B cell (primary cell): ENCODE data around the gene FOSB. TPM values are rescaled to one million over a fixed set of nuclear protein-coding genes. Genes with fewer than 3 reads are reported as not detected.
A peak's percentile ranks its signal among the peaks of the same experiment; 100 is the strongest.

Experiments
- ATAC-seq: fragments of 200-7000 bp; cut with Tn5 transposase; one replicate; pipeline ENCODE4 v1.10.0; 2021; ENCODE audit warnings: low read depth, mild to moderate bottlenecking, moderate number of reproducible peaks, moderate library complexity
- CTCF ChIA-PET: fragments of 350-600 bp; sonication (Branson Sonifier 250); formaldehyde crosslinking; loops from one replicate; lab custom pipeline; 2021; ENCODE audit warnings: antibody characterized with exemption, inconsistent platforms; lab: Charles Lee
- POLR2A ChIA-PET: fragments of 350-600 bp; sonication (Branson Sonifier 250); formaldehyde crosslinking; loops from one replicate; lab custom pipeline; 2021; ENCODE audit warnings: antibody characterized with exemption; lab: Charles Lee
- DNase-seq: peaks from one replicate; pipeline ENCODE4 v3.0.0; 2013
- H2AFZ ChIP-seq: 2 replicates; pipeline ENCODE4 v1.6.1; 2012; ENCODE audit warnings: mild to moderate bottlenecking, low read depth, low read length; ENCODE audit not compliant: insufficient read depth, poor library complexity, severe bottlenecking
- H3K27ac ChIP-seq, 2 donors: 1 replicate in 1 of 2; 2 replicates in 1 of 2; pipeline ENCODE4 v1.5.1; 2012 to 2013; ENCODE audit warnings: low read length in 2 of 2, mild to moderate bottlenecking in 2 of 2, moderate library complexity in 1 of 2
- H3K27me3 ChIP-seq, 4 experiments: fragments of 200-600 bp in 1 of 4; sonication (generic) in 1 of 4; replicated peaks in 1 of 4; 1 replicate in 2 of 4; 2 replicates in 2 of 4; pipeline versions ENCODE4 v1.6.1 to v1.7.0; 2013 to 2016; ENCODE audit warnings: low read length in 3 of 4, mild to moderate bottlenecking in 2 of 4, mixed read lengths in 1 of 4, moderate library complexity in 1 of 4; ENCODE audit not compliant: insufficient read depth in 4 of 4, control insufficient read depth in 3 of 4; ENCODE audit errors: control extremely low read depth in 1 of 4
- H3K36me3 ChIP-seq, 2 experiments: replicated peaks in 1 of 2; 1 replicate in 1 of 2; 2 replicates in 1 of 2; pipeline versions ENCODE4 v1.6.1 to v1.7.1; 2013; ENCODE audit warnings: low read length in 1 of 2; ENCODE audit not compliant: insufficient read depth in 2 of 2, control insufficient read depth in 1 of 2; ENCODE audit errors: control extremely low read depth in 1 of 2, extremely low read depth in 1 of 2
- H3K4me1 ChIP-seq, 2 donors: fragments of 200-600 bp in 1 of 2; sonication (generic) in 1 of 2; 1 replicate in 1 of 2; 2 replicates in 1 of 2; pipeline versions ENCODE4 v1.5.1 to v1.6.1; 2013 to 2017; ENCODE audit warnings: low read length in 2 of 2; ENCODE audit not compliant: control insufficient read depth in 2 of 2, insufficient read depth in 2 of 2
- H3K4me2 ChIP-seq: replicated peaks from 2 replicates; pipeline ENCODE3; 2012; ENCODE audit warnings: mild to moderate bottlenecking, low read depth, low read length; ENCODE audit not compliant: poor library complexity, severe bottlenecking
- H3K4me3 ChIP-seq, 5 experiments: fragments of 200-600 bp in 1 of 5; sonication (generic) in 1 of 5; 1 replicate in 3 of 5; 2 replicates in 2 of 5; pipeline versions ENCODE4 v1.5.1 to v1.7.0; 2011 to 2016; ENCODE audit warnings: low read length in 4 of 5, mild to moderate bottlenecking in 4 of 5, low read depth in 2 of 5, control low read depth in 1 of 5, moderate library complexity in 1 of 5; ENCODE audit not compliant: insufficient read depth in 1 of 5; ENCODE audit errors: control extremely low read depth in 1 of 5, extremely low read depth in 1 of 5
- H3K79me2 ChIP-seq: fragments of 200-600 bp; sonication (generic); one replicate; pipeline ENCODE4 v1.6.0; 2016; ENCODE audit warnings: low read length; ENCODE audit not compliant: control insufficient read depth, insufficient read depth
- H3K9ac ChIP-seq: fragments of 200-600 bp; sonication (generic); 2 replicates; pipeline ENCODE4 v1.6.1; 2017; ENCODE audit warnings: mild to moderate bottlenecking, low read length, moderate library complexity
- H3K9me3 ChIP-seq, 3 donors: one replicate each; pipeline versions ENCODE4 v1.6.1 to v1.7.1; 2013; ENCODE audit warnings: low read length in 2 of 3; ENCODE audit not compliant: control insufficient read depth in 2 of 3, insufficient read depth in 1 of 3; ENCODE audit errors: control extremely low read depth in 1 of 3
- H4K20me1 ChIP-seq: 2 replicates; pipeline ENCODE4 v1.6.0; 2012; ENCODE audit warnings: mild to moderate bottlenecking, low read length; ENCODE audit not compliant: insufficient read depth, control insufficient read depth, poor library complexity, severe bottlenecking
- H3K27ac Mint-ChIP-seq: one replicate; pipeline ENCODE4 v1.8.0; 2021; ENCODE audit warnings: mixed read lengths
- H3K27me3 Mint-ChIP-seq: one replicate; pipeline ENCODE4 v1.8.0; 2021; ENCODE audit warnings: mixed read lengths
- H3K4me1 Mint-ChIP-seq: one replicate; pipeline ENCODE4 v1.8.0; 2021; ENCODE audit warnings: mixed read lengths
- H3K4me3 Mint-ChIP-seq: one replicate; pipeline ENCODE4 v1.8.0; 2021; ENCODE audit warnings: mixed read lengths
- H3K9me3 Mint-ChIP-seq: one replicate; pipeline ENCODE4 v1.8.0; 2022; ENCODE audit warnings: mixed read lengths; ENCODE audit not compliant: insufficient read depth
- CTCF ChIP-seq: fragments of 200-600 bp; IDR thresholded peaks from one replicate; pipeline ENCODE4 v1.8.0; 2022; ENCODE audit warnings: antibody characterized with exemption, mild to moderate bottlenecking
- EZH2 ChIP-seq: IDR thresholded peaks from 2 replicates; pipeline ENCODE4 v1.6.1; 2012; ENCODE audit warnings: borderline replicate concordance, low read depth, mild to moderate bottlenecking, moderate library complexity, low read length; ENCODE audit not compliant: insufficient read depth, poor library complexity, severe bottlenecking
- WGBS: methylation state at CpG from one replicate; pipeline ENCODE4 v1.1.5; 2013; ENCODE audit warnings: missing lambda C conversion rate; ENCODE audit not compliant: insufficient coverage; 5-methylcytosine and 5-hydroxymethylcytosine counted together
- intact Hi-C: fragments of 100-400 bp; cut with micrococcal nuclease; formaldehyde crosslinking; loops from one replicate; pipeline ENCODE4 v1.10.0; 2022
- polyA plus RNA-seq: library from polyadenylated mRNA; depleted of rRNA; stranded (reverse); fragments of >200 nt; gene quantifications from 2 replicates; pipeline ENCODE4 v1.2.3, GENCODE V29; 2012
- total RNA-seq, 2 donors: library from RNA; stranded (reverse); fragments of 120-200 nt in 1 of 2; gene quantifications; 1 replicate in 1 of 2; 2 replicates in 1 of 2; pipeline versions ENCODE4 v1.2.3 to v1.2.4, GENCODE V29; 2013 to 2022

FOSB gene
- total and polyA plus RNA-seq, 2 donors (not counting 1 experiment from before 2014, with no cell fraction given): 39.6 to 2,860 TPM

GRCh38 chr19:45424191-45425058, 43.4 kb upstream of the FOSB start:
- TF ChIP-seq EZH2 (no peak), CTCF (no peak)
- Histone ChIP-seq H3K9me3 (no peaks in the 10 kb centered on the region), H3K36me3 (peaks cover 0 to 12% of the 10 kb centered on the region in 2 experiments), H3K4me2 (peak overlapping the region; percentile 88), H2AFZ (peak overlapping the region; percentile 91), H3K4me3 (peak overlapping the region; percentile 26 to 77 (median 69)), H3K79me2 (peaks cover 23% of the 10 kb centered on the region), H3K4me1 (peaks cover 30 to 59% of the 10 kb centered on the region in 2 donors), H3K9ac (peak overlapping the region; percentile 77), H3K27me3 (peaks cover 0 to 12% (median 5%) of the 10 kb centered on the region in 4 experiments), H3K27ac (peak overlapping the region; percentile 64 to 73), H4K20me1 (peaks cover 5% of the 10 kb centered on the region)
- intact Hi-C loops: loop anchor here (5.0 kb wide), 1 partner anchor 218 kb away; no protein-coding TSS in a partner anchor
- Mint-ChIP-seq H3K27me3 (peaks cover 11% of the 10 kb centered on the region), H3K27ac (peak overlapping the region; percentile 94), H3K4me3 (peak overlapping the region; percentile 97), H3K4me1 (peaks cover 53% of the 10 kb centered on the region), H3K9me3 (no peaks in the 10 kb centered on the region)
- 18% methylated on average over 16 of the region's 24 CpGs for WGBS
- ATAC-seq (no peak), DNase-seq (peak; percentile 32)
- ChIA-PET POLR2A (no interaction called here), CTCF (interaction anchor here (0.7 to 2.8 kb wide), 7 partner anchors 15 to 137 kb away, joined by 3 to 17 read pairs (median 5); partner anchors contain the start of gene PPM1N)
